ENCODE measurements around the gene COMMD4.

COMMD4 gene

DNA sequence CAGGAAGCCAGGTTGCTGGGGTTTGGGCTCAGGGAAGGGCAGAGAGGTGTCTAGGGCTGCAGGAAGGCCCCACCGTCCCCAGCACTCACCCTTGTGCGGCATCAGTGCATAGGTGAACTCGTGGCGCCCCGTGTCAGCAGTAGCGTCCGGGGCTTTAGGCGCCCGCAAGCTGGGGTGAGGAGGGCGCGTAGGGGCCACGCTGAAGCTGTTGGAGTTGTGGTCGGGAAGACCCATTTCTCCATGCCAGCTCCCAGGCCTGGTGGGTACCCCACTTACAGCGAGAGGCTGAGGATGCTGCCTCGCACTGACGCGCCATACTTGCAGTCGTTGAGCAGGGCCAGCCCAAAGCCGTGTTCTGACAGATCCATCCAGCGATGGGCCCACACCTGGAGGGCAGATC lies 20.7 kb downstream of the COMMD4 start:
- DNase-seq (ENCODE audit: low spot score), result no peak

DNA sequence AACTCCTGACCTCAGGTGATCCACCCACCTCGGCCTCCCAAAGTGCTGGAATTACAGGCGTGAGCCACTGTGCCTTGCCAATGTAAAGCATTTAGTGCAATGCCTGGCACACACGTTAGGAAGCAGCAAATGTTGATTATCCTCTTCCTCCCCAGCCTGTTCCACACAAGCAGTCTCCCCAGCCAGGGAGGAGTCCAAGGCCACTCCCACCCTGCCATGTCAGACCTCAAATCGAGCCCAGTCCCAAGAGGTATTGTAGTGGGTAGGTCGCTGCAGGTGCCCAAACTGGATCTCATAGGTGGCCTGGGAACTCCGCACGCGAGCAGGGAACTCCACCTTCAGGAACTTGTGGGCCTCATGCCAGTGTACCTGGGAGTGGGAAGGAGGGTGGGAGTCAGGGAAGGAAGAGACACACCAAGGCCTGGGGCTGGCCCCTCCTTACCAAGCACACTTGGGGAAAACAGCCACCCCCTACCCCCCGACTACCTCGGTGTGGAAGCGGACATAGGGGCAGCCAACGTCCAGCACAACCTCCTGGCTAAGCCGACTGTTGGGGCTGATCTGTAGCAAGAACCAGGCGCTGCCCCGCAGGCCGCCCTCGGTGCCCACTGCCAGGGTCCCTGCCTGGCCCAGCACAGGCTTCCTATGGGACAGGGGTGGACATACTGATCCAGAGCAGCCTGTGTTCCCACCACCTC lies 22.3 kb downstream of the COMMD4 start:
- DNase-seq (ENCODE audit: low spot score), result no peak

DNA sequence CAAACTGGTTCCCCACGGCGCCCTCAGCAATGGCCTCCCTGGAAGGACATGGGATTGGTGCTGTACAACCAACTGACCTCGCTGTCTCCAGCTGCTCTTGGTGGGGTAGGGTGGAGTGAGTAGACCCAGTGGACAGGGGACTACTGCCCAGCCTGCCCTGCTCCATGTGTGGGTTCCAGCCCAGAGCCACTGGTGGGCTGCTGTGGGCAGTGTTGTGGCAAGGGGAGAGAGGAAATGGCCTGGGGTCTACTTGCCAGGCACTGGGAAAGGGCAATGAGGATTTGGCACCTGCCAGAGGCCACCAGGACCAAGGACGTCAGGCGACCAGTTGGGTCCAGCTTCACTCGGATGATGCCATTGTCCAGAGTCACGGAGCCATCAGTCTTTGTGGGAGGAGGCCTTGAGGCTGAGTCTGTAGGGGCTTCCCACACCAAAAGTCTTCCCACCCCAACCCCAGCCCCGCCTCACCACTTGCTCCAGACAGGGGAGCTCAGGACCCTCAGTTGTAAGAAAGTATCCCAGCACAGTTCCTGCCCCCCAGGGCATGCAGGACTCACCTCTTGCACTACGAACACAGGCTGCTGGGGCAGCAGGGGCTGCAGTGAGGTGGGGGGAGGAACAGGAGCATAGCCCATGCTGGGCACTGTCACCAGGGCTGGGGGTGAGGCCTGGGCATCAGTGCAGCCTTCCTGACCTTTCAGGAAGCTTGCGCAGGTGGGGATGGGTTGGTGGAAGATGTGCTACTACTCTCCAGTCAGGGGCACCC lies 23.1 kb downstream of the COMMD4 start:
- no peak for DNase-seq (ENCODE audit: low spot score)

DNA sequence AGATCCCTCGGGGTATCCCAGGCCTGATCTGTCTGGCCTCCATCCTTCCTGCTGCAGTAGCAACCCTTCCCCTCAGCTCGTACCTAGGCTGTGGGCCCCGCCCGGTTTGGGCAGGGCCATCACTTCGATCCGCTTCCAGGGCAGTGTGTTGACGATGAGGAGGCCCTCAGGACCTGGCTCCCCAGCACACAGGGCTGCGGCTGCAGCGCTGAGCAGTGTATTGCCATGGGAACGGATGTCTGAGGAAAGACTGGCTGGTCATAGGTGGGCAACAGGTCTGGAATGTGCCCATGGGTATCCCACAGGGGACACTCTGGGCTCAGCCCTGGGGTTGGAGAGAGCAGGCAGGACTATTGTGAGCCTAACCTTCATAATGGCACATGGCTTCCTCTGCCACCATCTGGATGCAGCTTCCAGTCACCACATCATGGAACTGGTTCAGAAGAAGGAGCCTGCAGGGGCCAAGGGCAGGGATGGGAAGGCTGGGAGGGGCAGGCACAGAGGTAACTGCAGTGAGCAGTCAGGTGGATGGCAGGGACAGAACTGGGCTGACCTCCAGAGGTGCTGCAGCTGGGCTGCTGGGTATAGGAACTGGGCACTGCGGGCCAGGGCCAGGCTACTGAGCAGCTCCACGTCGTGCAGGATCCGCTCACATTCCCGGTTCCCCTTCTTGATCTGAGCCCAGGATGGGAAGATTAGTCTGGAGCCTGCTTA lies 23.8 kb downstream of the COMMD4 start:
- no peak for DNase-seq (ENCODE audit: low spot score)

DNA sequence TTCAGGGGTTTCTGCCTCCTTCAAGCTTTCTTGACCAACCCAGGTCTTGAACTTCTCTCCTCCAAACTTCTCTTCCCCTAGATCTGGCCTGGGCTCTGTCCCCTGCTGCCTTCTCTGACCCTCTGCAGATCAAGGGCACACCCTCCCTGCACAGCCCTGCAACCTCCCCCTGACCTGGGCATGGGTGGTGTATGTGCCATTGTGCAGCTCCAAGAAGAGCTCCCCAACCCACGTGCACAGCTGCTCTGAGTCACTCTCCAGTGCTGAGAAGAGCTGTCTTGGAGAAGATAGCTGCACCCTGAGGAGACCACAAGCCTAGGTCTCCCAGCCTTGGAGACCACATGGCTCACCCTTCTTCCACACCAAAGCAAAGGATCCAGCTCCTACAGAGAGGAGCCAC lies 24.5 kb downstream of the COMMD4 start:
- peak; percentile 9 for DNase-seq (ENCODE audit: low spot score)

DNA sequence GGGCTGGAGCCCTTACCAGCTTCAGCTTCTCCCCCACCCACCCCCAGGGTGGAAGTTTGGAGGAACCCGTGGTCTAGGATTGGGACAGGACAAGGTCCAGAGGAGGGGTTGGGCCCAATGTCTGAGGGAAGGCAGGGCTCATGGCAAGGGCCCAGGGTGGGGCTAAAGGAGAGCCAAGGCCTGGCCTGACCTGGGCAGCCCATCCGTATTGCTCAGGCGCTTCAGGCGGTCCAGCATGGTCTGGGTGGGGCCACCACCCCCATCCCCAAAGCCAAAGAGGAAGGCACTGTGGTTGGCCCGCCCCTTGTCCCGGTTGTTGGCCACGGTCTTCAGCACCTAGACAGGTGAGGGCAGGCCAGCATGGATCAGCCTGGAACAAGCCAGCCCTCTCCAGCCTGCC lies 25.0 kb downstream of the COMMD4 start:
- DNase-seq (ENCODE audit: low spot score), result no peak

DNA sequence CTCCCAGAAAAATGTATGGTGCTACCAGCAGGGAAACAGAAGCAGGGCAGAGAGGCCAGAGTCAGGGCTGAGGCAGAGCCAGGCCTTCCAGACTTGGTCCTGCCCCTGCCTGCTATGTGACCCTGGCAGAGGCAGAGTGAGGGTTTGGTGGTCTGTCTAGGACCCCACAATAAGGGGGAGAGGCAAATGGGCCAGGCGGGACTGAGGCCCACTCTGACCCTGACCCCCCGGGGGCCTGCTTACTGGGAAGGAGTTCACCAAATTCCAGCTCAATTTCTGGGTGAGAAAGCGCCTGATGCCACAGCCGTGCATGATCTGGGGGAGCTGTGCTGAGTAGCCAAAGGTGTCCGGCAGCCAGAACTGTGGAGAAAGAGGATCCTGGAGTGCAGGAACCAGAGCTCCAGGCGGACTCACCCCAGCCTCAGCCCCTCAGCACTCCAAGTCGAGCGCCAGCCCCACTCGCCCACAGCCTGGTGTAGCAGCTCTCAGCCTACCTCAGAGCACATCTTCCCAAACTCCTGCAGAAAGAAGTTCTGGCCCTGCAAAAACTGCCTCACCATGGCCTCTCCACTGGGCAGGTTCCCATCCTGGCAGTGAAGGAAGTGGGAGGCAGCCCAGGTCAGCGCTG lies 25.6 kb downstream of the COMMD4 start:
- no peak for DNase-seq (ENCODE audit: low spot score)

DNA sequence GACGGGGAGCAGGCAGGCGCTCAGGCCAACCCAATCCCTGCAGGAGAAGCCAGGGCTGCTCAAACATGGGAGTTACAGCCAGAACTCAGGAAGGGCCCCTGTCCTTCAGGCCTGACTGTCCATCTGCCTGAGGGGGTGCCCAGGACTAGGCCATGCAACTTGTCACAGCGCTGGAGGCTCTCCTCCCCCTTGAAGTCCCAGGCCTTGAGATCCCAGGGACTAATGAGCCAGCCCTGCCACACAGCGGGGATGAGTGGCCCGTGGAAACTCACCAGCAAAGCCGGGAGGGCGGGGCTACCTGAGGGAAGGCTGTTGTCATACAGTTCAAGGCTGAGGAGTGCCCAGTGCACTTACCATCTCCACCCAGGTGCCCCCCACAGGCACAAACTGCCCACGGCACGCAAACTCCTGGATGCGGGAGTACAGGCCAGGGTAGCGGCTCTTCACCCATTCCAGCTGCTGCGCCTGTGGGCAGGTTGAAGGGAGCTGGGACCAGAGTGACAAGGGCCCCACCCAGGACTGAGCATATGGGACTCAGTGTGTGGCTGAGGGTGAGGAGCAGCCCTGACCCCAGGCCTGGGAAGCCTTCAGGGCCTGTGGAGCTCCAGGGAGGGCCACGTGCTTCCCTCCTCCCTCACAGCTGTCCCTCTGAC lies 26.3 kb downstream of the COMMD4 start:
- DNase-seq (ENCODE audit: low spot score), result no peak

DNA sequence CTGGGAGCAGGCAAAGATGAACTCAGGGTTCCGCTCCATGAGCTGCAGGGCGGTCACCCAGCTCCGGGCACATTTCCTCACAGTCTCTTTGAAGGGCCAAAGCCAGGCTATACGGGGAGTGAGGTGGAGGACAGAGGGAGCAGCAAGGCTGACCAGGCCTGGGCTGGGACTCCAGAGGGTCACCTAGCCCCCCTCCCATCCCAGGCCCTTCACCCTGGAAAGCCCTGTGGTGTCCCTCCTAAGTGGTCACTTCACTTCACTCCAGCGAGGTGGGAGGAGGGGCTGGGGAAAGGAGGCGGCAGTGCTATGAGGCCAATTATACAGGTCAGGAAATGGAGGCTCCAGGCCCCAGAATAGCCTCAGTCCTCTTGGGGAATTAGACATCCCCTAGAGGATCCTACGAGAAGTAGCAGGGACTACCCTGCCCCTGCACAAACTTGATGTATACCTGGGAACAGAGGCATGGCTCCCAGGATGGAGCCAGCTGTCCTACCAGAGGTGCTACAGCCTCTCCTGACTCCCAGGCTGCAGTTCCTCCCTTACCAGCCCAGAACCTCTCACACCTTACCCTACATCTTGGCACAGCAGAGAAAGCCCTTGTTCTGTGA lies 26.9 kb downstream of the COMMD4 start:
- no peak for DNase-seq (ENCODE audit: low spot score)

DNA sequence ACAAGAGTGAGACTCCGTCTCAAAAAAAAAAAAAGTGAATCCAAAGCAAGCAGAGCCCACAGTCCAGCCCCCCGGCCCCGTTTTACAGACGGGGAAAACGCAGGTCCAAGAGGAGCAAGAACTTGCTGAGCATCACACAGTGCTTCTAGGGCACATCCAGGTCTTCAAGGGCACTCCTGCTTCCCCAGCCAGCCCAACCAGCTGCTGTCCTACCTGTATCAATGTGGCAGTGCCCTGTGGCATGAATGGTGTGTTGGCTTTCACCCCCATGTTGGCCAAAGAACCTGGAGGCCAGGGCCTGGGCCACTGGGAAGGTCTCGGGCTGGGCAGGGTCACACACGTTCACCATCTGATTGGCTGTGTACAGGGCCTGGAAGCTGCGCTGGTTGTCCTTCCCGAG lies 27.9 kb downstream of the COMMD4 start:
- no peak for DNase-seq (ENCODE audit: low spot score)

DNA sequence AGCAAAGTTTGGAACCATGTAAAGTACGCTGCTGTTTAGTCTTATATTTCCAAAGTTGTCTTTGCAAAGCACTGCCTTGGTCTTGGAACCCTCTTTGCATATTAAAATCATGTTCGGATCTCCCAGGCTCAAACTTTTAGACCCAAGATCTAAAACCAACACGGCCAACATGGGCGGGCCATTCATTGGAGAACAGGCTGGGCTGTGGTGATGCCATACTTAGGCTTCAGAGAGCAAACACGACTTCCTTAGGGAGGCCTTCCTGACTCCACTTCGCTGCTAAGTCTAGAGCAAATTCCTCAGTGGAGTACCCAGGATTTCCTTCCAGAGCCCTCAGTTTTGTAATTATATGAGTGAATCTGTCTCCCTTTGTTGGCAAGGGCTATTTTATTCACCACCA lies 29.0 kb downstream of the COMMD4 start:
- DNase-seq (ENCODE audit: low spot score), result no peak

DNA sequence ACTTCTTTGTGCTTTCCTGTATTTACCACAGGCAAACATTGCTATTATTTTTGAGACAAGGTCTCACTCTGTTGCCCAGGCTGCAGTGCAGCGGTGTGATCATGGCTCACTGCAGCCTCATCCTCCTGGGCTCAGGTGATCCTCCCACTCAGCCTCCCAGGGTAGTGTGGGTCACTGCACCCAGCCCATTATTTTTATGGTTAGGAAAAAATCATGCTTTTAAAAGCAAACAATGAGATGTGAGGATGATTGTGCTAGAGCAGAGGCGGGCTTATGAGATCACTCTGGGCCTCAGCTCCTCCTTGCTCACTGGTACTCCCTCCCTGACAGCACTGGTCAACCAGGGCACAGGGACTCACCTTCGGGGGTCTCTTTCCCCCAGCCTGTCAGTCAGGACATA lies 30.3 kb downstream of the COMMD4 start:
- no peak for DNase-seq (ENCODE audit: low spot score)

DNA sequence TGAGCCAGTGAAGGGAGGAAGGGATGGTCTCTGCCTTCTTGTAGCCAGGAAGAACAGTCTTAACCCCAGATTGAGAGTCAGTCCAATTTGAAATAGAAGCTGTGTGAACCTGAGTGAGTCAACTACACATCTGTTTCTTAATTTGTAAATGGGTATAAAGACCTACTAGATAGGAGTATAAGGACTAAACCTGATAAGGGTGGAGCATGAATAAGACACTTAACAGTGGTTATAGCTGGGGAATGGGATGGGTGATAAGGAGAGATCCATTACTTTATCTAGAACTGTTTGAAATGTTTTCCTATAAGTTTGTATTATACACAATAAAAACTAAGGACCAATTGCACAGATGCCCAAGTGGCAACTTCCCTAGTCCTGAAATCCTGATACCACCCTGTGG lies 31.1 kb downstream of the COMMD4 start:
- DNase-seq (ENCODE audit: low spot score), result no peak

DNA sequence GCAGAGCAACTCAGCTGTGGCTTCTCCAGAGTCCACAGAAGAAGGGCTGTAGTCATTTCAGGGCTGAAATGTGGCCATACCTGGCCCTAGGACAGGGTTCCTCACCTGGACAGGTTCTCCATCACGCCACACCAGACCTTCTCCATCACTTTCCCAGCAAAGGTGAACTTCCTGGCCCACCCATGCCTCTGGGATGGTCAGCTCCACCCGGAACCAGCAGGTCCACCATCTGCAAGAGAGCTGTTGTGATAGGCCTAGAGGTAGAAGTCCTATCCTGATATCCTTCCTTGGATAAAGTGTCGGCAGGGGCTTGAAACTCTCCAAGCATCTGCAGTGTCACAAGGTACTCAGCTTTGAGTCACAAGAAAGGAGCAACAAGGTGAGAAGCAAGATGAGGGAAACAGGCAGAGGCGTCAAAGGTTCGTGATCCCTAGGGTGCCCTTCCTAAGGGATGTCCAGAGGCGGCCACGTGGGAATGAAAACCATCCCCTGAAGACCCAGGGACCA lies 31.6 kb downstream of the COMMD4 start:
- DNase-seq (ENCODE audit: low spot score), result no peak

DNA sequence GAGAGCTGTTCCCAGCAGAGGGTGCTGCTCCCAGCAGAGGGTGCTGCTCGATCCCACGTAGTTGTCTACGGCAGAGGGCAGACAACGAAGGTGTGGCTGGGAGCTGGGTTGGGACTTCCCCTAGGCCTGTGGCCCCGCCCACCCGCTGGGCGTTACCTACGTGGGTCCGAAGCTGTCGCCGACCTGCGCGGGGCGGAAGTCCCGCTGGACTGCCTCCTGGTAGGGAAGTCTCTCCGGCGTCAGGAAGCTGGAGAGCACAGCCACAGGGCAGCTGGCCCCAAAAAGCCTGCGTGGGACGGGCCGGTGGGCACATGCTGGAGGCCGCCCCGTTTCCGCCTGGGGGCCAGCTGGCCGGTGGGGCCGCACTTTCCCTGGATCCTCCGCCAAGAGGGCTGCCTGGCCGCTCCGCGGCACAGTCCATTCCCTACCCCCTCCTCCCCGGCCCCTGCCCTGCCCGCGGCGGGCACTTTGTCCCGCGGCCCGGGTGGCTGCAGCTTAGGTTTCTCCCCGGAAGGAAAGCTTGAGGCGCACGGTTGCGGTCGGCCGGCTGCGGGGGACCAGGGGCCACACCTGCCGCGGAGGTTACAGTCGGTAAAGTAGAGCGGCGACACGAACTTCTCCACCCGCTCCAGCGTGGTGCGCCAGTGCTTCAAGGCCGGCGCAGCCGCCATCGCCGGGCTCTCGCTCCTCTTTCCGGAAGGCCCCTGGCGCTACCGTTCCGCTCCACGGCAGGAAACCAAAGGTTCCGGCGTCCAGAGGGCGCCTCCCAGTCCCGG lies 32.2 kb downstream of the COMMD4 start, which contains the start of gene MAN2C1:
TSS of gene MAN2C1 (minus strand) at position 695 of the 776 bp plus-strand sequence. CDS start at position 671, 24 bp downstream.
- peak; percentile 94 for DNase-seq (ENCODE audit: low spot score)

DNA sequence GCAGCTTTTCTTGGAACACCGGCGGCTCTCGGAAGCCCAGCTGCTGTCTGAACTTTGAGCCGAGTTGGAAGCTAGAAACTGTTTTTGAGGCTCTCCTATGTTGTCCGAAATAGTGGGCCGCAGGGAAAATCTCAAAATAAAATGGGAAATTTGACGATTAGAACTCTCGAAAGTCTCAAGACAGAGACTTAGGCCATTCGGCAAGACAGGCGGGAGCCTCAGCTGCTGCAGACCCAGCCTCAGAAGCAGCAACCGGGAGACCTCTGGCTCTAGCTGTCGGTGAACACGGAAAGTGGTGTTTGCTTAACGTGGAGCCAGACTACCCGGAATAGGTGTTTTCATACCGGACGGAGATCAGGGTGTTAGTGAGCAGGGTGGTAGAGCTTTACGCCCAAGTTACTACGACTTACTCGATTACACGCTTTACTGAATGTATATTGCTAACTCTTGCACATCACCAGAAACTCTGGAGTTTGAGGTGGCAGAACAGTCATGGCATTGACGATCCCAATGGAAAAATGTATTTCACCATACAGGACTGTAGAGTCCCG lies 32.9 kb downstream of the COMMD4 start:
- DNase-seq (ENCODE audit: low spot score), result peak; percentile 21

DNA sequence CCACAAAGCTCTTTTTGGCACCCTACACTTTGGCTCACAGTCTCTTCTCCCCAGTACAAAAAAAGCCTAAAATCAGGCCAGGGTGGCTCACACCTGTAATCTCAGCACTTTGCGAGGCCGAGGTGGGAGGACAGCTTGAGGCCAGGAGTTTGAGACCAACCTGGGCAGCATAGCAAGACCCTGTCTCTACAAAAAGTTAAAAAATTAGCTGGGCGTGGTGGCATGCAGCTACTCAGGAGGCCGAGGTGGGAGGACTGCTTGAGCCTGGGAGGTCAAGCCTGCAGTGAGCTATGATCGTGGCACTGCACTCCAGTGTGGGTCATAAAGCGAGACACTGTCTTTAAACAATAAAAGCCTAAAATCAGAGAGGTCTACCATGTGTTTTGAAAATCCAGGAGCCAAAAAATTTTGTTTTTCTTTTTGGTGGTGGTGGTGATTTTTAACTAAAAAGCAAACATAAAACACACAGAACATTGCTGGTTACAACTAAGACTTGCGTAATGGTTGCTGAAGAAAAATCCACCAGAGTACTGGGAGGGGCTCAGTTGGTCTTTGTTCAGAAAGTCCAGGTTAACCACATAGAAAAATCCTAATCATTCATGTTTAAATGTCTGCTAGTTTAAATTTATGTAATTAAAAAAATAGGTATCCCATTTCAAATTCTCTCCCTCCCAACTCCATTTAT lies 34.2 kb downstream of the COMMD4 start:
- DNase-seq (ENCODE audit: low spot score), result no peak

DNA sequence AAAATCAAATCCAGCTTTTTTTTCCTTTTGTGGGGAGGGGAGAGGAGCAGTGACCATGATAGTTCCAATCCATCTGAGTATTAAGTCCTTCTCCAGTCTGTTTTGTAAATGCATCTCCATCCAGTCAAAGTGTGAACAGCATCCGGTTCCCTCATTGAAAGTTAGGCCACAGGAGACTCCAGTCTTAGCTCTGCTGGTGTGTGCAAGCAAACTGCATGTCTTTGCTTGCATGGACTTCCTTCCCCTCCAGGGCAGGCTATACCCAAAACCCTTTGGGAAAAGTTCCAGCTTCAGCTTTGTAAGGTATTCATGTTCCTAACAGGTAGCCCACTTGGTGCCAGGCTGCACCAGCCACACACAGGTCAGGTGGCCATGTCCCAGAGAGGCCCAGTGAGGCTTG lies 35.6 kb downstream of the COMMD4 start:
- no peak for DNase-seq (ENCODE audit: low spot score)

DNA sequence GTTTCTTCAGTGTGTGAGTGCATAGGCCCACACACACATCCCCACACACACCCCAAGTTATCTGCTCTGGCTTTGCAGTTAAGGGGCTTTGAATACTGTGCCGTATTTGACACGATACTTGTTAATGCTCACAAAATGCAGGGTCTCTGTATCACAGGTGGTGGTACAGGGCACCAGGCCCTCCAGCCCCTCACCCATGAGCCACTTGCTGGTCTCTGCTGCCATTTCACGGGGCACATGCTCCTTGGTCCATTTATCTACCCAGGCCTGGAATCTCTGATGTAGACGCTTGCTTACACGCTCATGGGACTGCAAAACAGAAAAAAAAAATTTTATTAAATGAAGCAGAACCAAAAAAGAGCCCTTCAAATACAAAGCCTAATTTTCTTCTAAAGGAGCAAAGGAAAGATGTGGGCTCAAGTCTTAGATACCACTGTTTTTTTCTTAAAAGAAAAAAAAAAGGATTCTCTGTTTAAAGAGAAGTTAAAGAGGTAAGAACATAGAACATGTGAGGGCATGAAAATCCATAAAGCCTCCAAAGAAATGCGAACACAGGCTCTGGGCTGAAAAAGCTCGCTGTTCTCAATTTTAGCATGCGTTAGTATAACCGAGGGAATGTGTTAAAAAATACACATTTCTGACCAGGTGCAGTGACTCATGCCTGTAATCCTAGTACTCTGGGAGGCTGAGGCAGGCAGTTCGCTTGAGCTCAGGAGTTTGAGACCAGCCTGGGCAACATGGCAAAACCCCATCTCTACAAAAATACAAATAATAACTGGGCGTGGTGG lies 36.2 kb downstream of the COMMD4 start:
- DNase-seq (ENCODE audit: low spot score), result no peak
